D721Med (cell line): ENCODE measurements around the gene RBMXL2.

ENCODE experiments used
- DNase-seq: peaks from one replicate; pipeline ENCODE4 v3.0.0; 2011; ENCODE audit warnings: low spot score; ENCODE audit not compliant: insufficient read length
- FAIRE-seq: peaks from 2 replicates; lab custom pipeline; 2011; peaks lifted over from hg19 to GRCh38; lab: Jason Lieb, UNC
- CTCF ChIP-seq: IDR thresholded peaks from 2 replicates; pipeline ENCODE4 v1.5.1; 2012; ENCODE audit warnings: mild to moderate bottlenecking, control low read depth; ENCODE audit not compliant: insufficient read depth; ENCODE audit errors: missing control alignments

Gene RBMXL2

GRCh38 chr11:7072401-7073028, 16.3 kb upstream of the RBMXL2 start:
- no peak for DNase-seq
- no peak for FAIRE-seq
- TF ChIP-seq CTCF, result no peak

GRCh38 chr11:7077101-7077500, 11.7 kb upstream of the RBMXL2 start:
- TF ChIP-seq CTCF, result no peak
- no peak for DNase-seq
- no peak for FAIRE-seq

- TF ChIP-seq CTCF, result no peak
- DNase-seq (no peak), FAIRE-seq (no peak)
Measured at GRCh38 chr11:7079545-7080135, 9.2 kb upstream of the RBMXL2 start.

- FAIRE-seq, result no peak
- no peak for DNase-seq
- no peak for TF ChIP-seq CTCF
Measured at GRCh38 chr11:7080900-7081299, 7.9 kb upstream of the RBMXL2 start.

- TF ChIP-seq CTCF, result no peak
- DNase-seq (no peak), FAIRE-seq (no peak)
Measured at GRCh38 chr11:7081441-7081840, 7.4 kb upstream of the RBMXL2 start.

- no peak for FAIRE-seq
- DNase-seq, result no peak
- TF ChIP-seq CTCF, result no peak
Measured at GRCh38 chr11:7089328-7090251, 792 bp downstream of the RBMXL2 start.
